Measurements from ENCODE around the gene BNC1.

GRCh38 chr15:83323296-83323711 lies 38.8 kb upstream of the BNC1 start:
- no peak for TF ChIP-seq CREB5 (CRISPR knock-in tag; IDR thresholded peaks at IDR 0.05; ENCODE audit: low read depth)
- TF ChIP-seq RARB (CRISPR knock-in tag; IDR thresholded peaks at IDR 0.05): no peak
- TF ChIP-seq TCF4 (CRISPR knock-in tag; IDR thresholded peaks at IDR 0.05; ENCODE audit: borderline replicate concordance): no peak
- TF ChIP-seq, protein P1, sequence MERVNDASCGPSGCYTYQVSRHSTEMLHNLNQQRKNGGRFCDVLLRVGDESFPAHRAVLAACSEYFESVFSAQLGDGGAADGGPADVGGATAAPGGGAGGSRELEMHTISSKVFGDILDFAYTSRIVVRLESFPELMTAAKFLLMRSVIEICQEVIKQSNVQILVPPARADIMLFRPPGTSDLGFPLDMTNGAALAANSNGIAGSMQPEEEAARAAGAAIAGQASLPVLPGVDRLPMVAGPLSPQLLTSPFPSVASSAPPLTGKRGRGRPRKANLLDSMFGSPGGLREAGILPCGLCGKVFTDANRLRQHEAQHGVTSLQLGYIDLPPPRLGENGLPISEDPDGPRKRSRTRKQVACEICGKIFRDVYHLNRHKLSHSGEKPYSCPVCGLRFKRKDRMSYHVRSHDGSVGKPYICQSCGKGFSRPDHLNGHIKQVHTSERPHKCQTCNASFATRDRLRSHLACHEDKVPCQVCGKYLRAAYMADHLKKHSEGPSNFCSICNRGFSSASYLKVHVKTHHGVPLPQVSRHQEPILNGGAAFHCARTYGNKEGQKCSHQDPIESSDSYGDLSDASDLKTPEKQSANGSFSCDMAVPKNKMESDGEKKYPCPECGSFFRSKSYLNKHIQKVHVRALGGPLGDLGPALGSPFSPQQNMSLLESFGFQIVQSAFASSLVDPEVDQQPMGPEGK (CRISPR knock-in tag; IDR thresholded peaks at IDR 0.05; ENCODE audit: borderline replicate concordance): no peak
- TF ChIP-seq TOX (CRISPR knock-in tag; IDR thresholded peaks at IDR 0.05; ENCODE audit: borderline replicate concordance): no peak
- TF ChIP-seq, protein P2, sequence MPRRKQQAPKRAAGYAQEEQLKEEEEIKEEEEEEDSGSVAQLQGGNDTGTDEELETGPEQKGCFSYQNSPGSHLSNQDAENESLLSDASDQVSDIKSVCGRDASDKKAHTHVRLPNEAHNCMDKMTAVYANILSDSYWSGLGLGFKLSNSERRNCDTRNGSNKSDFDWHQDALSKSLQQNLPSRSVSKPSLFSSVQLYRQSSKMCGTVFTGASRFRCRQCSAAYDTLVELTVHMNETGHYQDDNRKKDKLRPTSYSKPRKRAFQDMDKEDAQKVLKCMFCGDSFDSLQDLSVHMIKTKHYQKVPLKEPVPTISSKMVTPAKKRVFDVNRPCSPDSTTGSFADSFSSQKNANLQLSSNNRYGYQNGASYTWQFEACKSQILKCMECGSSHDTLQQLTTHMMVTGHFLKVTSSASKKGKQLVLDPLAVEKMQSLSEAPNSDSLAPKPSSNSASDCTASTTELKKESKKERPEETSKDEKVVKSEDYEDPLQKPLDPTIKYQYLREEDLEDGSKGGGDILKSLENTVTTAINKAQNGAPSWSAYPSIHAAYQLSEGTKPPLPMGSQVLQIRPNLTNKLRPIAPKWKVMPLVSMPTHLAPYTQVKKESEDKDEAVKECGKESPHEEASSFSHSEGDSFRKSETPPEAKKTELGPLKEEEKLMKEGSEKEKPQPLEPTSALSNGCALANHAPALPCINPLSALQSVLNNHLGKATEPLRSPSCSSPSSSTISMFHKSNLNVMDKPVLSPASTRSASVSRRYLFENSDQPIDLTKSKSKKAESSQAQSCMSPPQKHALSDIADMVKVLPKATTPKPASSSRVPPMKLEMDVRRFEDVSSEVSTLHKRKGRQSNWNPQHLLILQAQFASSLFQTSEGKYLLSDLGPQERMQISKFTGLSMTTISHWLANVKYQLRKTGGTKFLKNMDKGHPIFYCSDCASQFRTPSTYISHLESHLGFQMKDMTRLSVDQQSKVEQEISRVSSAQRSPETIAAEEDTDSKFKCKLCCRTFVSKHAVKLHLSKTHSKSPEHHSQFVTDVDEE (CRISPR knock-in tag; IDR thresholded peaks at IDR 0.05): no peak
- TF ChIP-seq ZFP30 (CRISPR knock-in tag; IDR thresholded peaks at IDR 0.05): no peak
- no peak for TF ChIP-seq SNAI2 (CRISPR knock-in tag; IDR thresholded peaks at IDR 0.05)
- no peak for TF ChIP-seq CSDC2 (CRISPR knock-in tag; IDR thresholded peaks at IDR 0.05)

Data from SK-N-SH treated with all-trans-retinoic acid at 6 μM for 48 hours (cell line).